Heart right ventricle (tissue), 16 donors: Measurements from ENCODE around the gene GON4L. TPM values are rescaled to one million over a fixed set of nuclear protein-coding genes. Genes with fewer than 3 reads are reported as not detected.
"Not testable (repeated sequence)": the region's sequence is repeated elsewhere in the genome, so short reads cannot be mapped to it uniquely, and the experiment has no call there.

ENCODE experiments used
- ATAC-seq, 8 donors: fragments of 200-7000 bp; cut with Tn5 transposase; one replicate each; pipeline ENCODE4 v1.9.1; 2020; ENCODE audit warnings: mild to moderate bottlenecking in 8 of 8, moderate library complexity in 8 of 8, moderate number of reproducible peaks in 1 of 8
- DNase-seq, 2 donors: peaks; one replicate each; pipeline ENCODE4 v3.0.0-alpha.2; 2020
- H3K27ac ChIP-seq, 10 donors: fragments of 200-600 bp; sonication (generic) in 2 of 10; one replicate each; pipeline versions ENCODE4 v1.5.0 to v1.8.0; 2020 to 2022; ENCODE audit warnings: mild to moderate bottlenecking in 3 of 10
- H3K27me3 ChIP-seq, 7 donors: fragments of 200-600 bp; one replicate each; pipeline ENCODE4 v1.8.0; 2021 to 2022; ENCODE audit warnings: mild to moderate bottlenecking in 2 of 7
- H3K36me3 ChIP-seq, 9 donors: fragments of 200-600 bp; sonication (generic) in 1 of 9; one replicate each; pipeline versions ENCODE4 v1.5.0 to v1.8.0; 2020 to 2022; ENCODE audit warnings: mild to moderate bottlenecking in 2 of 9
- H3K4me1 ChIP-seq, 9 donors: fragments of 200-600 bp; sonication (generic) in 1 of 9; one replicate each; pipeline versions ENCODE4 v1.5.0 to v1.8.0; 2020 to 2022; ENCODE audit warnings: mild to moderate bottlenecking in 4 of 9
- H3K4me3 ChIP-seq, 10 donors: fragments of 200-600 bp; sonication (generic) in 2 of 10; one replicate each; pipeline versions ENCODE4 v1.5.0 to v1.8.0; 2020 to 2022; ENCODE audit warnings: mild to moderate bottlenecking in 7 of 10, moderate library complexity in 2 of 10
- H3K9me3 ChIP-seq, 11 donors: fragments of 200-600 bp in 10 of 11; sonication (generic) in 2 of 11; one replicate each; pipeline versions ENCODE4 v1.5.0 to v1.8.0; 2013 to 2022; ENCODE audit warnings: mild to moderate bottlenecking in 2 of 11, control low read depth in 1 of 11, moderate library complexity in 1 of 11
- WGBS, 2 donors: extraction: QIAGEN DNeasy Blood & Tissue Kit; methylation state at CpG; one replicate each; pipeline ENCODE4 v1.1.7; 2013; ENCODE audit warnings: inconsistent platforms in 1 of 2; 5-methylcytosine and 5-hydroxymethylcytosine counted together
- intact Hi-C, 10 donors: fragments of 100-400 bp; cut with DNase I; formaldehyde crosslinking; loops; one replicate each; pipeline versions ENCODE4 v1.11.1 to v1.14.2; 2022
- polyA plus RNA-seq, 2 donors: library from polyadenylated mRNA; stranded (reverse); fragments of 200-250 nt; gene quantifications; one replicate each; pipeline ENCODE4 v1.2.3, GENCODE V29; 2013
- total RNA-seq, 10 donors: library from RNA; stranded (reverse); fragmentation: NEBNext Ultra II Directional in 3 of 10; extraction: Animal tissue kit (Norgen Biotek cat#: 25700) in 3 of 10; gene quantifications; one replicate each; pipeline versions ENCODE4 v1.2.1 to v1.2.4, GENCODE V29; 2021 to 2023
- TF ChIP-seq, protein P1 (sequence below), 9 donors: fragments of 200-600 bp; sonication (generic) in 2 of 9; IDR thresholded peaks; one replicate each; pipeline versions ENCODE4 v1.5.0 to v1.8.0; 2021 to 2022; ENCODE audit warnings: antibody characterized with exemption in 9 of 9, mild to moderate bottlenecking in 5 of 9, moderate library complexity in 1 of 9
- donor health status: Arrhythmogenic right ventricular cardiomyopathy.
- donor health status: ischemic (EF 13 %, LVEDD 7.1; RV severe dilation, severe dysfunction).
- donor health status: healthy with polysubstance abuse.
- donor health status: DM: no; HTN: yes; CAD: no.
- donor health status: DM: no; HTN: no; CAD: no.
- donor health status: ischemic (EF 25% LVEDD 6.9; RV normal size, moderate dysfunction).
- donor health status: ischemic (EF 25% LVEDD 5.7; RV mildly dilated, moderate dysfunction).
- donor health status: healthy.
- donor health status: DM: yes; HTN: yes; CAD: no.
- donor health status: Ischemic cardiomyopathy.
- donor health status: ischemic (EF 35%, LVEDD 5.7; RV mildly dilated, moderate dysfunction).
- donor health status: nonischemic (EF 11% LVEDD 7.7; RV severe dilation, severe dysfunction).
- donor health status: DM: yes; HTN: yes; CAD: no.
- donor health status: PGD.
- donor health status: ischemic (EF 29% LVEDD 5.4; RV normal size, mild dysfunction).
- donor health status: nonischemic (EF 23%, LVEDD 6.1; RV moderate dilation, normal function).

Gene GON4L
- total and polyA plus RNA-seq, 12 donors, result 8.8 to 30.7 (median 26.7) TPM

DNA sequence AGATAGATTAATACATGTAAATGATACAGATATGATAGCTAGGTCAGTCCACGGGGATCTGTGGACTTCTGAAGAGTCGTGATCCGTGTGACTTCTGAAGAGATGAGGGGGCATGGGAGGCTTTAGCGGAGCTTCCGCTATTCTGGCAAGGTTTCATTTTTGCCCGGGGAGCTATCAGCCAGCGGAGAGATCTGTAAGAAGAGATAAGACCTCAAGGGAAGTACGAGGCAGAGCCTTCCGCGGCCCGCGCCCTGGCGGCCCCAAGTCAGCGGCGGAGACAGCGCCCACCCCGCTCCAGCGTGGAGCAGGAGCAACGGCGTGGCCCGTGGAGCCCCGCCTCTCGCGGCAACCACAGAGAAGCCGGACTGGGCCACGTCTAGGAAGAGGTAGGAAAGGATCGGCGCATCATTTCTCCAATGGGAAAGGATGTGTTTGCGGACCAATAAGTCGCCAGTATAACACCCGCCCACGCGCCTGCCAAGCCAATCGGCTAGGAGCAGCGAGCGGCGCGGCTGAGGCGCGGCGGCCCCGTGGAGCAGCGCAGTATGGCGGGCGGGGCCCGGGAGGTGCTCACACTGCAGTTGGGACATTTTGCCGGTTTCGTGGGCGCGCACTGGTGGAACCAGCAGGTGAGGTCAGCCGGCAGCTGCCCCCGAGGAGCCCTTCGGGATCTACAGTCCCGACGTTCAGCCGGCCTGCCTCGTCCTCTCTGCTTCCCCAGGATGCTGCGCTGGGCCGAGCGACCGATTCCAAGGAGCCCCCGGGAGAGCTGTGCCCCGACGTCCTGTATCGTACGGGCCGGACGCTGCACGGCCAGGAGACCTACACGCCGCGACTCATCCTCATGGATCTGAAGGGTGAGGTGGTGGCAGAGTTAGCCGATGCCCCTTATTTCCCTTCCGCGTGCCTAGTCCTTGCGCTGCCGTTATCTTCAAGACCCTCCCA, 111.5 kb downstream of the GON4L start:
- intact Hi-C loops, H3K27me3 ChIP-seq, H3K4me1 ChIP-seq, H3K9me3 ChIP-seq: not testable (repeated sequence)
- TF ChIP-seq, protein P1, sequence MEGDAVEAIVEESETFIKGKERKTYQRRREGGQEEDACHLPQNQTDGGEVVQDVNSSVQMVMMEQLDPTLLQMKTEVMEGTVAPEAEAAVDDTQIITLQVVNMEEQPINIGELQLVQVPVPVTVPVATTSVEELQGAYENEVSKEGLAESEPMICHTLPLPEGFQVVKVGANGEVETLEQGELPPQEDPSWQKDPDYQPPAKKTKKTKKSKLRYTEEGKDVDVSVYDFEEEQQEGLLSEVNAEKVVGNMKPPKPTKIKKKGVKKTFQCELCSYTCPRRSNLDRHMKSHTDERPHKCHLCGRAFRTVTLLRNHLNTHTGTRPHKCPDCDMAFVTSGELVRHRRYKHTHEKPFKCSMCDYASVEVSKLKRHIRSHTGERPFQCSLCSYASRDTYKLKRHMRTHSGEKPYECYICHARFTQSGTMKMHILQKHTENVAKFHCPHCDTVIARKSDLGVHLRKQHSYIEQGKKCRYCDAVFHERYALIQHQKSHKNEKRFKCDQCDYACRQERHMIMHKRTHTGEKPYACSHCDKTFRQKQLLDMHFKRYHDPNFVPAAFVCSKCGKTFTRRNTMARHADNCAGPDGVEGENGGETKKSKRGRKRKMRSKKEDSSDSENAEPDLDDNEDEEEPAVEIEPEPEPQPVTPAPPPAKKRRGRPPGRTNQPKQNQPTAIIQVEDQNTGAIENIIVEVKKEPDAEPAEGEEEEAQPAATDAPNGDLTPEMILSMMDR (IDR thresholded peaks at IDR 0.05), result peak in 3 of 9 donors; percentile 18 to 32 (median 27)
- Histone ChIP-seq H3K27ac (peak overlapping the region in 9 of 10 donors; percentile 17 to 85 (median 74)), H3K4me3 (peak overlapping the region; percentile 5 to 72 (median 64)), H3K36me3 (peaks cover 0 to 20% (median 3%) of the 10 kb centered on the region in 9 donors)
- WGBS, 2 donors, result 0% methylated on average over 41 to 45 of the region's 77 CpGs
- ATAC-seq, result peak; percentile 95 to 98 (median 98)
- DNase-seq, result peak; percentile 94 to 97

DNA sequence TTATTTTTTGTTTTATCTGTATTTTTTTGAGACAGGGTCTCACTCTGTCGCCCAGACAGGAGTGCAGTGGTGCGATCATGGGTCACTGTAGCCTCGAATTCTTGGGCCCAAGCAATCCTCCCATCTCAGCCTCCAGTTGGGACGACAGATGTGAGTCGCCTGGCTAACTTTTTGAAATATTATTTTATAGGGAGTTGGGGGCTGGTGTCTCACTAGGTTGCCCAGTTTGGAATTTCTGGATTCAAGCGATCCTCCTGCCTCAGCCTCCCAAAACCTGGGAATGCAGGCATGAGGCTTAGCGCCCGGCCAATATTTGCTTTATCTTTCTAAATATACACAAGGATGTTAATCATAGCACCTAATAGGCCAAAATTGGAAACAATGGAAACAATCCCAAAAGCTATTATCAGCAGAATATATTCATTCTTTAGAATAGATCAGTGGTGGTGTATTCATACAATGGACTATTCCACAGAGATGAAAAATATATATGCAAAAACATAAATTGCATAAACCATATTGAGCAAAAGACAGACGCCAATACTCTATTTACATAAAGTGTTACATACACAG, 112.2 kb downstream of the GON4L start:
- TF ChIP-seq, protein P1 (IDR thresholded peaks at IDR 0.05), result no peak
- Histone ChIP-seq H3K4me1 (peaks cover 0 to 7% (median 6%) of the 10 kb centered on the region in 9 donors), H3K4me3 (peak overlapping the region; percentile 5 to 72 (median 64)), H3K27me3 (no peaks in the 10 kb centered on the region), H3K9me3 (no peaks in the 10 kb centered on the region), H3K36me3 (peaks cover 0 to 21% (median 0%) of the 10 kb centered on the region in 9 donors), H3K27ac (peak overlapping the region in 9 of 10 donors; percentile 17 to 85 (median 74))
- intact Hi-C loops, result no loop called here
- WGBS, 2 donors, result 77 to 79% methylated on average over 9 of the region's 9 CpGs
- DNase-seq (no peak), ATAC-seq (no peak)

DNA sequence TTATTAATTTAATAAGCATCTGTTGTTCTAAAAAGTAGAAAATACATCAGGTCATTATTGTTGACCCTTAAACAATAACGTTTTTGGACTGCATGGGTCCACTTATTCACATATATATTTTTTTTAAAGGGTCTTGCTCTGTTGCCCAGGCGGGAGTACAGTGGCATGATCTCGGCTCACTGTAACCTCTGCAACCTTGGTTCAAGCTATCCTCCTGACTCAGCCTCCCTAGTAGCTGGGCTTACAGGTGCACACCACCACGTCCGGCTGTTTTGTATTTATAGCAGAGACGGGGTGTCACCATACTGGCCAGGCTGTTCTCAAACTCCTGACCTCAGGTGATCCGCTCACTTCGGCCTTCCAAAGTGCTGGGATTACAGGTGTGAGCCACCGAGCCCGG, 115.1 kb downstream of the GON4L start:
- WGBS, 2 donors, result 91% methylated on average over 10 of the region's 10 CpGs
- no peak overlapping the region for H3K4me3 ChIP-seq
- peaks cover 0 to 31% (median 14%) of the 10 kb centered on the region in 9 donors for H3K36me3 ChIP-seq
- no peak overlapping the region for H3K27ac ChIP-seq
- peaks cover 0 to 7% (median 6%) of the 10 kb centered on the region in 9 donors for H3K4me1 ChIP-seq
- H3K27me3 ChIP-seq, result no peaks in the 10 kb centered on the region
- no peak for DNase-seq
- TF ChIP-seq, protein P1 (IDR thresholded peaks at IDR 0.05), result no peak
- intact Hi-C loops, result no loop called here
- no peaks in the 10 kb centered on the region for H3K9me3 ChIP-seq
- ATAC-seq, result no peak

DNA sequence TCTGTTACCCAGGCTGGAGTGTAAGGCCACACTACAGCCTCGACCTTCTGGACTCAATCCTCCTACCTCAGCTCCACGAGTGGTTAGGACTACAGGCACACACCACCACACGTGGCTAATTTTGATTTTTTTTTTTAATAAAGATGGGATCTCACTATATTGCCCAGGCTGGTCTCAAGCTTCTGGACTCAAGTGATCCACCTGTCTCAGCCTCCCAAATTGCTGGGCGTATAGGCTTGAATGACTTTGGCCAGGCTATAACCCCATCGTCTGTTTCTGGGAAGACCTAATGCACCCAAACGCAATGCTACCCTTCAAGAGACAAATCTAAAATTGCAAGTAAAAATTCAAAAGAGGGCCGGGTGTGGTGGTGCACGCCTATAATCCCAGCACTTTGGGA, 116.0 kb downstream of the GON4L start:
- intact Hi-C loops, result no loop called here
- Histone ChIP-seq H3K36me3 (peaks cover 0 to 40% (median 18%) of the 10 kb centered on the region in 9 donors), H3K9me3 (no peaks in the 10 kb centered on the region), H3K4me1 (peaks cover 0 to 7% (median 6%) of the 10 kb centered on the region in 9 donors), H3K27me3 (no peaks in the 10 kb centered on the region), H3K27ac (no peak overlapping the region), H3K4me3 (no peak overlapping the region)
- DNase-seq (no peak), ATAC-seq (no peak)
- TF ChIP-seq, protein P1 (IDR thresholded peaks at IDR 0.05), result no peak
- 89 to 93% methylated on average over 8 of the region's 8 CpGs for WGBS, 2 donors
